Neural cell (in vitro differentiated cells): ENCODE data around the gene CDH4. TPM values are rescaled to one million over a fixed set of nuclear protein-coding genes. Genes with fewer than 3 reads are reported as not detected.

Experiments used
- H2AFZ ChIP-seq: fragments of 200-600, 300-800 bp; sonication (generic), shearing (Covaris generic); 2 replicates; pipeline ENCODE4 v1.6.0; 2014; ENCODE audit warnings: low read depth, mild to moderate bottlenecking, antibody characterized with exemption, low read length, moderate library complexity
- H3F3A ChIP-seq: fragments of 200-600 bp; shearing (Covaris generic); 2 replicates; pipeline ENCODE4 v1.6.1; 2016; ENCODE audit warnings: mild to moderate bottlenecking, moderate library complexity, mixed read lengths, antibody characterized with exemption, low read length; ENCODE audit not compliant: insufficient read depth, poor library complexity, severe bottlenecking
- H3K27ac ChIP-seq: fragments of 200-600, 300-800 bp; sonication (generic), shearing (Covaris generic); 2 replicates; pipeline ENCODE4 v1.5.1; 2014; ENCODE audit warnings: mild to moderate bottlenecking, low read length, moderate library complexity
- H3K27me3 ChIP-seq: fragments of 300-800, 200-600 bp; sonication (generic), shearing (Covaris generic); 2 replicates; pipeline ENCODE4 v1.6.0; 2014; ENCODE audit warnings: mild to moderate bottlenecking, low read depth, low read length, moderate library complexity; ENCODE audit not compliant: insufficient read depth
- H3K36me3 ChIP-seq: fragments of 300-800, 200-600 bp; sonication (generic), shearing (Covaris generic); 2 replicates; pipeline ENCODE4 v1.5.1; 2014; ENCODE audit warnings: mild to moderate bottlenecking, antibody characterized with exemption, low read length, moderate library complexity; ENCODE audit not compliant: insufficient read depth
- H3K4me2 ChIP-seq: fragments of 300-800, 200-600 bp; sonication (generic), shearing (Covaris generic); 2 replicates; pipeline ENCODE4 v1.6.0; 2014; ENCODE audit warnings: mild to moderate bottlenecking, low read length
- H3K4me3 ChIP-seq: fragments of 300-800, 200-600 bp; sonication (generic), shearing (Covaris generic); 2 replicates; pipeline ENCODE4 v1.5.1; 2014; ENCODE audit warnings: mild to moderate bottlenecking, low read length, moderate library complexity
- H3K79me2 ChIP-seq: fragments of 200-600 bp; shearing (Covaris generic); replicated peaks from 2 replicates; pipeline ENCODE4 v1.6.0; 2014; ENCODE audit warnings: mild to moderate bottlenecking, low read length, moderate library complexity; ENCODE audit not compliant: insufficient read depth
- H3K9ac ChIP-seq: fragments of 300-800, 200-600 bp; sonication (generic), shearing (Covaris generic); 2 replicates; pipeline ENCODE4 v1.6.1; 2016; ENCODE audit warnings: mild to moderate bottlenecking, low read length, mixed read lengths
- H3K9me2 ChIP-seq: fragments of 200-600 bp; shearing (Covaris generic); 2 replicates; pipeline ENCODE4 v1.6.1; 2016; ENCODE audit warnings: mild to moderate bottlenecking, low read length, mixed read lengths; ENCODE audit not compliant: insufficient read depth
- H3K9me3 ChIP-seq: fragments of 200-600, 300-800 bp; sonication (generic), shearing (Covaris generic); 2 replicates; pipeline ENCODE4 v1.6.1; 2016; ENCODE audit warnings: mild to moderate bottlenecking, mixed run types, low read length, moderate library complexity, mixed read lengths
- H4K20me1 ChIP-seq: fragments of 200-600 bp; shearing (Covaris generic); 2 replicates; pipeline ENCODE4 v1.6.1; 2016; ENCODE audit warnings: mild to moderate bottlenecking, mixed run types; ENCODE audit not compliant: insufficient read depth
- CTCF ChIP-seq: fragments of 450-650 bp; IDR thresholded peaks from 2 replicates; pipeline ENCODE4 v1.5.1; 2014; ENCODE audit warnings: antibody characterized with exemption, mild to moderate bottlenecking, moderate library complexity; ENCODE audit not compliant: poor library complexity, severe bottlenecking
- EP300 ChIP-seq: fragments of 450-650 bp; conservative IDR thresholded peaks from 2 replicates; pipeline ENCODE4 v1.6.1; 2014; ENCODE audit warnings: antibody characterized with exemption, mild to moderate bottlenecking, moderate library complexity; ENCODE audit not compliant: poor library complexity, severe bottlenecking
- EZH2 ChIP-seq: fragments of 200-600, 300-800 bp; shearing (Covaris generic), sonication (generic); IDR thresholded peaks from 2 replicates; pipeline ENCODE4 v1.6.1; 2014; ENCODE audit warnings: antibody characterized with exemption, low read length, borderline replicate concordance, mild to moderate bottlenecking; ENCODE audit not compliant: insufficient read depth, poor library complexity, severe bottlenecking
- MXI1 ChIP-seq: fragments of 450-650 bp; conservative IDR thresholded peaks from 2 replicates; pipeline ENCODE4 v1.6.1; 2014; ENCODE audit warnings: antibody characterized with exemption, mild to moderate bottlenecking; ENCODE audit not compliant: poor library complexity, severe bottlenecking
- POLR2AphosphoS5 ChIP-seq: IDR thresholded peaks from 2 replicates; pipeline ENCODE4 v1.6.1; 2012
- RAD21 ChIP-seq: fragments of 450-650 bp; conservative IDR thresholded peaks from 2 replicates; pipeline ENCODE4 v1.6.1; 2014; ENCODE audit warnings: antibody characterized with exemption, mild to moderate bottlenecking, moderate library complexity
- REST ChIP-seq: IDR thresholded peaks from 2 replicates; pipeline ENCODE4 v1.6.1; 2012; ENCODE audit warnings: borderline replicate concordance
- SMC3 ChIP-seq: fragments of 450-650 bp; conservative IDR thresholded peaks from 2 replicates; pipeline ENCODE4 v1.6.1; 2014; ENCODE audit warnings: antibody characterized with exemption, mild to moderate bottlenecking, moderate library complexity; ENCODE audit not compliant: poor library complexity
- TAF1 ChIP-seq: IDR thresholded peaks from 2 replicates; pipeline ENCODE4 v1.6.1; 2012; ENCODE audit warnings: low read depth
- polyA plus RNA-seq: library from polyadenylated mRNA; depleted of rRNA; stranded (reverse); fragments of >200 nt; gene quantifications from 2 replicates; pipeline ENCODE4 v1.2.3, GENCODE V29; 2014

The CDH4 gene
- polyA plus RNA-seq, 1 donor from 2014 or later, result 24.6 TPM

- Histone ChIP-seq H3K9me3 (peaks cover 10% of the 10 kb centered on the region), H3K36me3 (peaks cover 8% of the 10 kb centered on the region), H3K27me3 (no peaks in the 10 kb centered on the region), H3K79me2 (no peaks in the 10 kb centered on the region), H3K4me2 (no peak overlapping the region), H2AFZ (no peak overlapping the region), H3K4me3 (no peak overlapping the region), H3K9ac (no peak overlapping the region), H3K27ac (no peak overlapping the region), H3K9me2 (no peaks in the 10 kb centered on the region), H4K20me1 (no peaks in the 10 kb centered on the region), H3F3A (no peaks in the 10 kb centered on the region)
- TF ChIP-seq MXI1 (no peak), REST (no peak), SMC3 (no peak), CTCF (no peak), EZH2 (no peak), RAD21 (no peak), POLR2AphosphoS5 (no peak), TAF1 (no peak), EP300 (no peak)
Observed at GRCh38 chr20:61909821-61910220, 657.8 kb downstream of the CDH4 start.

- TF ChIP-seq RAD21, result no peak
- no peak for TF ChIP-seq EP300
- no peak for TF ChIP-seq MXI1
- no peak for TF ChIP-seq TAF1
- no peak for TF ChIP-seq CTCF
- no peak for TF ChIP-seq POLR2AphosphoS5
- TF ChIP-seq EZH2, result no peak
- no peak for TF ChIP-seq REST
- no peak for TF ChIP-seq SMC3
- Histone ChIP-seq H4K20me1 (no peaks in the 10 kb centered on the region), H3K9me2 (no peaks in the 10 kb centered on the region), H3K27me3 (no peaks in the 10 kb centered on the region), H3K27ac (no peak overlapping the region), H3K36me3 (peaks cover 8% of the 10 kb centered on the region), H3K4me2 (no peak overlapping the region), H3K9me3 (peaks cover 10% of the 10 kb centered on the region), H3K4me3 (no peak overlapping the region), H3K79me2 (no peaks in the 10 kb centered on the region), H2AFZ (no peak overlapping the region), H3F3A (no peaks in the 10 kb centered on the region), H3K9ac (no peak overlapping the region)
Observed at GRCh38 chr20:61911824-61912223, 659.8 kb downstream of the CDH4 start.
